ENCODE data around the gene IAH1.

GRCh38 chr2:9445089-9445488, 29.3 kb upstream of the IAH1 start:
- TF ChIP-seq CTCF (IDR thresholded peaks at IDR 0.05; ENCODE audit: insufficient read depth, low read length, poor library complexity, severe bottlenecking) = no peak
- no peak for TF ChIP-seq EZH2phosphoT487 (conservative IDR thresholded peaks at IDR 0.05; ENCODE audit: low read length)
